NK-92 (cell line): Measurements from ENCODE around the gene RFXAP.

Experiments
- DNase-seq: peaks from one replicate; lab custom pipeline; 2025; ENCODE audit not compliant: unreplicated experiment; lab: John Stamatoyannopoulos, UW

Gene RFXAP

GRCh38 chr13:36862722-36863121 lies 43.7 kb downstream of the RFXAP start:
- DNase-seq: no peak

- DNase-seq: no peak
These were observed 46.2 kb downstream of the RFXAP start for GRCh38 chr13:36865265-36865664.

- no peak for DNase-seq
These were observed 47.2 kb downstream of the RFXAP start for GRCh38 chr13:36866232-36866631.

- DNase-seq: no peak
These were observed 51.1 kb downstream of the RFXAP start for GRCh38 chr13:36870050-36870692.

GRCh38 chr13:36872621-36873020 lies 53.6 kb downstream of the RFXAP start:
- DNase-seq: no peak

- no peak for DNase-seq
These were observed 56.4 kb downstream of the RFXAP start for GRCh38 chr13:36875431-36875830.

GRCh38 chr13:36875961-36876360 lies 56.9 kb downstream of the RFXAP start:
- no peak for DNase-seq
